IMR-90 (cell line): ENCODE results near the gene NTMT2. TPM values are rescaled to one million over a fixed set of nuclear protein-coding genes. Genes with fewer than 3 reads are reported as not detected.

Experiments used
- ATAC-seq: fragments of 200-7000 bp; cut with Tn5 transposase; 2 replicates; pipeline ENCODE4 v1.9.1; 2020; ENCODE audit warnings: low read depth, mild to moderate bottlenecking, moderate library complexity
- BruUV-seq: library from RNA; stranded (reverse); fragments of 400-500 nt; replicated peaks from 2 replicates; lab custom pipeline; 2021; lab: Mats Ljungman, UMichigan
- CTCF ChIA-PET: fragments of 300-600 bp; formaldehyde crosslinking; extraction: SDS; loops from one replicate; lab custom pipeline; 2021; ENCODE audit warnings: antibody characterized with exemption; lab: Yijun Ruan, JAX
- POLR2A ChIA-PET: fragments of 300-600 bp; sonication (Branson Sonifier 250); formaldehyde crosslinking; loops from one replicate; lab custom pipeline; 2022; ENCODE audit warnings: antibody characterized with exemption; ENCODE audit not compliant: unreplicated experiment; lab: Charles Lee
- DNase-seq: peaks from one replicate; pipeline ENCODE4 v3.0.0; 2013
- H2AFZ ChIP-seq: replicated peaks from 2 replicates; pipeline ENCODE3; 2013; ENCODE audit warnings: low read length, mild to moderate bottlenecking; ENCODE audit not compliant: poor library complexity
- H2AK5ac ChIP-seq: 2 replicates; pipeline ENCODE4 v1.6.1; 2013; ENCODE audit warnings: low read depth, low read length, inconsistent platforms
- H2AK9ac ChIP-seq: replicated peaks from 2 replicates; pipeline ENCODE3; 2013; ENCODE audit warnings: mild to moderate bottlenecking, low read depth, low read length, moderate library complexity; ENCODE audit not compliant: poor library complexity
- H2BK120ac ChIP-seq: 2 replicates; pipeline ENCODE4 v1.6.1; 2013; ENCODE audit warnings: low read depth, low read length, inconsistent platforms
- H2BK15ac ChIP-seq: 3 replicates; pipeline ENCODE4 v1.6.1; 2013; ENCODE audit warnings: low read depth, low read length, inconsistent platforms
- H2BK20ac ChIP-seq: 2 replicates; pipeline ENCODE4 v1.6.1; 2013; ENCODE audit warnings: low read depth, mild to moderate bottlenecking, inconsistent platforms, low read length, moderate library complexity
- H2BK5ac ChIP-seq: 2 replicates; pipeline ENCODE4 v1.6.1; 2013; ENCODE audit warnings: mild to moderate bottlenecking, low read depth, low read length, inconsistent platforms; ENCODE audit not compliant: poor library complexity, severe bottlenecking
- H3K14ac ChIP-seq: replicated peaks from 2 replicates; pipeline ENCODE4 v1.6.1; 2013; ENCODE audit warnings: low read depth, low read length, inconsistent platforms
- H3K18ac ChIP-seq: 2 replicates; pipeline ENCODE4 v1.6.1; 2013; ENCODE audit warnings: low read depth, low read length, control low read depth
- H3K23ac ChIP-seq: 2 replicates; pipeline ENCODE4 v1.6.1; 2013; ENCODE audit warnings: low read depth, low read length, inconsistent platforms
- H3K27ac ChIP-seq: 2 replicates; pipeline ENCODE4 v1.5.1; 2013; ENCODE audit warnings: mild to moderate bottlenecking, control low read depth, low read length; ENCODE audit not compliant: insufficient read depth
- H3K27me3 ChIP-seq: 2 replicates; pipeline ENCODE4 v1.6.1; 2013; ENCODE audit warnings: low read length; ENCODE audit not compliant: control insufficient read depth, insufficient read depth
- H3K36me3 ChIP-seq: 2 replicates; pipeline ENCODE4 v1.6.1; 2013; ENCODE audit warnings: low read length, mixed read lengths; ENCODE audit not compliant: control insufficient read depth, insufficient read depth
- H3K4ac ChIP-seq: 2 replicates; pipeline ENCODE4 v1.6.1; 2013; ENCODE audit warnings: low read depth, low read length, inconsistent platforms
- H3K4me1 ChIP-seq: 2 replicates; pipeline ENCODE4 v1.6.1; 2013; ENCODE audit warnings: low read length, mixed read lengths; ENCODE audit not compliant: control insufficient read depth, insufficient read depth
- H3K4me2 ChIP-seq: 2 replicates; pipeline ENCODE4 v1.6.1; 2013; ENCODE audit warnings: low read depth, mild to moderate bottlenecking, control low read depth, low read length, moderate library complexity
- H3K4me3 ChIP-seq: 2 replicates; pipeline ENCODE4 v1.5.1; 2013; ENCODE audit warnings: low read depth, mild to moderate bottlenecking, control low read depth, low read length, moderate library complexity; ENCODE audit not compliant: insufficient read depth
- H3K56ac ChIP-seq: 2 replicates; pipeline ENCODE4 v1.6.1; 2013; ENCODE audit warnings: low read length, inconsistent platforms; ENCODE audit not compliant: insufficient read depth; ENCODE audit errors: extremely low read depth
- H3K79me1 ChIP-seq, 2 experiments: 2 replicates each; pipeline ENCODE4 v1.6.1; 2013; ENCODE audit warnings: low read length in 2 of 2, inconsistent platforms in 1 of 2, low read depth in 1 of 2
- H3K9ac ChIP-seq: 2 replicates; pipeline ENCODE4 v1.6.1; 2013; ENCODE audit warnings: low read depth, low read length, control low read depth
- H3K9me1 ChIP-seq: 2 replicates; pipeline ENCODE4 v1.6.1; 2013; ENCODE audit warnings: low read length, inconsistent platforms; ENCODE audit not compliant: insufficient read depth
- H3K9me3 ChIP-seq: 2 replicates; pipeline ENCODE4 v1.6.1; 2013; ENCODE audit warnings: low read length; ENCODE audit not compliant: control insufficient read depth, insufficient read depth
- H4K20me1 ChIP-seq: 2 replicates; pipeline ENCODE4 v1.6.1; 2013; ENCODE audit warnings: low read length, inconsistent platforms; ENCODE audit not compliant: insufficient read depth
- H4K5ac ChIP-seq: 2 replicates; pipeline ENCODE4 v1.6.1; 2013; ENCODE audit warnings: mild to moderate bottlenecking, low read depth, low read length, control low read depth
- H4K8ac ChIP-seq, 2 experiments: 2 replicates each; pipeline ENCODE4 v1.6.1; 2013; ENCODE audit warnings: low read depth in 2 of 2, low read length in 2 of 2, control low read depth in 1 of 2, inconsistent platforms in 1 of 2
- H4K91ac ChIP-seq: 2 replicates; pipeline ENCODE4 v1.6.1; 2013; ENCODE audit warnings: low read depth, low read length, inconsistent platforms; ENCODE audit not compliant: insufficient read depth
- BHLHE40 ChIP-seq: fragments of 150-350 bp; IDR thresholded peaks from 2 replicates; pipeline ENCODE4 v1.6.1; 2016; ENCODE audit warnings: mild to moderate bottlenecking, low read depth, low read length
- CEBPB ChIP-seq: IDR thresholded peaks from 2 replicates; pipeline ENCODE4 v1.6.1; 2012; ENCODE audit warnings: low read depth, low read length, improper control_type of control experiment
- CHD1 ChIP-seq: IDR thresholded peaks from 2 replicates; pipeline ENCODE4 v1.6.1; 2012; ENCODE audit warnings: low read depth, low read length, improper control_type of control experiment
- CTCF ChIP-seq: conservative IDR thresholded peaks from 2 replicates; pipeline ENCODE4 v1.5.1; 2012; ENCODE audit warnings: mild to moderate bottlenecking, low read depth, low read length, improper control_type of control experiment
- ELK1 ChIP-seq: fragments of 150-350 bp; IDR thresholded peaks from 2 replicates; pipeline ENCODE4 v1.6.1; 2016; ENCODE audit warnings: low read depth, mild to moderate bottlenecking, low read length, moderate library complexity, borderline replicate concordance
- FOS ChIP-seq: fragments of 150-350 bp; IDR thresholded peaks from 2 replicates; pipeline ENCODE4 v1.6.1; 2016; ENCODE audit warnings: low read depth, low read length
- MAFK ChIP-seq: IDR thresholded peaks from 2 replicates; pipeline ENCODE4 v1.6.1; 2012; ENCODE audit warnings: low read depth, low read length, improper control_type of control experiment
- MAZ ChIP-seq: IDR thresholded peaks from 2 replicates; pipeline ENCODE4 v1.6.1; 2012; ENCODE audit warnings: low read depth, mild to moderate bottlenecking, low read length, improper control_type of control experiment, moderate library complexity, borderline replicate concordance
- MXI1 ChIP-seq: IDR thresholded peaks from 2 replicates; pipeline ENCODE4 v1.6.1; 2012; ENCODE audit warnings: low read depth, mild to moderate bottlenecking, low read length, moderate library complexity, borderline replicate concordance
- NFE2L2 ChIP-seq: fragments of 150-350 bp; IDR thresholded peaks from 2 replicates; pipeline ENCODE4 v1.6.1; 2016; ENCODE audit warnings: low read depth, mild to moderate bottlenecking, low read length
- POLR2A ChIP-seq: IDR thresholded peaks from 2 replicates; pipeline ENCODE4 v1.6.1; 2012; ENCODE audit warnings: mild to moderate bottlenecking, low read depth, low read length
- RAD21 ChIP-seq: IDR thresholded peaks from 2 replicates; pipeline ENCODE4 v1.6.1; 2012; ENCODE audit warnings: low read length, improper control_type of control experiment
- RCOR1 ChIP-seq: IDR thresholded peaks from 2 replicates; pipeline ENCODE4 v1.6.1; 2012; ENCODE audit warnings: mild to moderate bottlenecking, low read length, improper control_type of control experiment; ENCODE audit not compliant: insufficient replicate concordance
- RFX5 ChIP-seq: IDR thresholded peaks from 2 replicates; pipeline ENCODE4 v1.8.0; 2012; ENCODE audit warnings: low read depth, mild to moderate bottlenecking, low read length, moderate library complexity
- SMC3 ChIP-seq: fragments of 150-350 bp; IDR thresholded peaks from 2 replicates; pipeline ENCODE4 v1.6.1; 2016; ENCODE audit warnings: low read depth, mild to moderate bottlenecking, antibody characterized with exemption, low read length, moderate library complexity
- USF2 ChIP-seq: fragments of 150-350 bp; IDR thresholded peaks from 2 replicates; pipeline ENCODE4 v1.6.1; 2017; ENCODE audit warnings: mild to moderate bottlenecking, antibody characterized with exemption, low read length, low read depth
- WGBS, 2 experiments: methylation state at CpG; one replicate each; pipeline versions ENCODE4 v1.1.5 to v1.1.7; 2013; ENCODE audit warnings: missing lambda C conversion rate in 2 of 2; ENCODE audit not compliant: insufficient read length in 1 of 2; ENCODE audit errors: extremely low coverage in 2 of 2; 5-methylcytosine and 5-hydroxymethylcytosine counted together
- dilution Hi-C: fragments of 300-500 bp; cut with HindIII; formaldehyde crosslinking; loops from one replicate; pipeline ENCODE4 v1.14.3; 2018; ENCODE audit warnings: low sequenced_read_pairs; ENCODE audit not compliant: unreplicated experiment
- in situ Hi-C: fragments of 300-500 bp; cut with MboI; formaldehyde crosslinking; loops from 3 replicates; pipeline ENCODE4 v1.14.3; 2019; ENCODE audit warnings: low sequenced_read_pairs, inconsistent platforms, mixed read lengths
- intact Hi-C: fragments of 100-400 bp; cut with micrococcal nuclease; formaldehyde crosslinking; loops from 2 replicates; pipeline ENCODE4 v1.10.0; 2022
- polyA plus RNA-seq, 3 experiments: library from polyadenylated mRNA; depleted of rRNA; stranded (reverse); fragments of >200 nt; gene quantifications; 2 replicates each; pipeline ENCODE4 v1.2.3, GENCODE V29; 2012; ENCODE audit warnings: low replicate concordance in 1 of 3
- total RNA-seq: library from RNA; depleted of rRNA; stranded (reverse); fragments of >200 nt; gene quantifications from 2 replicates; pipeline ENCODE4 v1.2.3, GENCODE V29; 2012

The NTMT2 gene
- total and polyA plus RNA-seq, 2 of the 4 experiments (the other 2 are of a cell fraction) = not detected

- in situ Hi-C loops (no loop called here), intact Hi-C loops (no loop called here), dilution Hi-C loops (no loop called here)
- H4K91ac ChIP-seq = no peak overlapping the region
- H2BK15ac ChIP-seq = no peak overlapping the region
- no peak overlapping the region for H4K5ac ChIP-seq
- no peak overlapping the region for H2AK9ac ChIP-seq
- ATAC-seq (no peak), DNase-seq (no peak)
- no peak overlapping the region for H2BK20ac ChIP-seq
- H3K18ac ChIP-seq = no peak overlapping the region
- no peak overlapping the region for H3K27ac ChIP-seq
- no peak overlapping the region for H3K9ac ChIP-seq
- no peaks in the 10 kb centered on the region; the same call in 1 of the 2 replicates for H3K27me3 ChIP-seq
- CTCF ChIA-PET = interaction anchor here (0.6 kb wide), 1 partner anchor 10 kb away, joined by 3 read pairs; no protein-coding TSS in a partner anchor
- H3K56ac ChIP-seq = no peak overlapping the region
- no TSS peak for BruUV-seq
- H2AFZ ChIP-seq = no peak overlapping the region
- H3K4me2 ChIP-seq = no peak overlapping the region
- WGBS, 2 experiments = no CpG with 5 or more reads among the region's 2 CpGs
- POLR2A ChIA-PET = no interaction called here
- H2BK5ac ChIP-seq = no peak overlapping the region
- H2AK5ac ChIP-seq = no peak overlapping the region
- peaks cover 3% of the 10 kb centered on the region; the same call in 1 of the 2 replicates for H3K9me3 ChIP-seq
- H3K14ac ChIP-seq = no peak overlapping the region
- no peaks in the 10 kb centered on the region for H3K36me3 ChIP-seq
- no peak overlapping the region for H3K4ac ChIP-seq
- no peak overlapping the region for H2BK120ac ChIP-seq
- no peaks in the 10 kb centered on the region for H3K4me1 ChIP-seq
- H4K20me1 ChIP-seq = no peaks in the 10 kb centered on the region
- no peak overlapping the region for H4K8ac ChIP-seq
- TF ChIP-seq MAZ (no peak), MXI1 (no peak), CTCF (no peak), SMC3 (no peak), MAFK (no peak), RAD21 (no peak), NFE2L2 (no peak), CHD1 (no peak), RCOR1 (no peak), ELK1 (no peak), USF2 (no peak), BHLHE40 (no peak), RFX5 (no peak), FOS (no peak), POLR2A (no peak), CEBPB (no peak)
- no peaks in the 10 kb centered on the region for H3K79me1 ChIP-seq
- no peak overlapping the region for H3K4me3 ChIP-seq
- no peaks in the 10 kb centered on the region for H3K9me1 ChIP-seq
- H3K23ac ChIP-seq = no peak overlapping the region
These were observed 5.4 kb upstream of the NTMT2 start for GRCh38 chr1:170140371-170140770.
